HEK293T (cell line): ENCODE data around the gene BCL2L11.
"Not testable (repeated sequence)": the region's sequence is repeated elsewhere in the genome, so short reads cannot be mapped to it uniquely, and the experiment has no call there.

Experiments used
- CTCF ChIA-PET: fragments of 350-600 bp; formaldehyde crosslinking; extraction: SDS; loops from one replicate; lab custom pipeline; 2021; ENCODE audit warnings: antibody characterized with exemption, inconsistent platforms; lab: Yijun Ruan, JAX
- POLR2A ChIA-PET: fragments of 350-600 bp; formaldehyde crosslinking; extraction: SDS; loops from one replicate; lab custom pipeline; 2020; ENCODE audit warnings: antibody characterized with exemption, inconsistent platforms; lab: Yijun Ruan, JAX
- DNase-seq: peaks from one replicate; pipeline ENCODE4 v3.0.0; 2012; ENCODE audit warnings: mixed read lengths; ENCODE audit errors: extremely low spot score
- ARNT ChIP-seq: fragments of 450-650 bp; IDR thresholded peaks from 2 replicates; pipeline ENCODE4 v1.6.1; 2017; ENCODE audit warnings: mild to moderate bottlenecking
- BHLHE40 ChIP-seq: fragments of 450-650 bp; IDR thresholded peaks from 2 replicates; pipeline ENCODE4 v1.6.1; 2016; ENCODE audit warnings: mild to moderate bottlenecking, moderate library complexity, borderline replicate concordance
- CTBP1 ChIP-seq: fragments of 450-650 bp; IDR thresholded peaks from 2 replicates; pipeline ENCODE4 v1.6.1; 2016; ENCODE audit warnings: borderline replicate concordance
- ELF4 ChIP-seq: fragments of 450-650 bp; IDR thresholded peaks from 2 replicates; pipeline ENCODE4 v1.6.1; 2017; ENCODE audit warnings: antibody characterized with exemption
- FOXA1 ChIP-seq: fragments of 450-650 bp; IDR thresholded peaks from 2 replicates; pipeline ENCODE4 v1.6.1; 2016; ENCODE audit warnings: mild to moderate bottlenecking
- FOXK2 ChIP-seq: fragments of 450-650 bp; IDR thresholded peaks from 2 replicates; pipeline ENCODE4 v1.6.1; 2016; ENCODE audit warnings: mild to moderate bottlenecking
- FOXM1 ChIP-seq: fragments of 450-650 bp; IDR thresholded peaks from 2 replicates; pipeline ENCODE4 v1.6.1; 2017; ENCODE audit warnings: mild to moderate bottlenecking, borderline replicate concordance
- HDGF ChIP-seq: fragments of 450-650 bp; IDR thresholded peaks from 2 replicates; pipeline ENCODE4 v1.6.1; 2017; ENCODE audit warnings: antibody characterized with exemption, borderline replicate concordance
- L3MBTL2 ChIP-seq: fragments of 450-650 bp; conservative IDR thresholded peaks from 2 replicates; pipeline ENCODE4 v1.6.1; 2016; ENCODE audit warnings: mild to moderate bottlenecking
- LEF1 ChIP-seq: fragments of 450-650 bp; IDR thresholded peaks from 2 replicates; pipeline ENCODE4 v1.6.1; 2017; ENCODE audit warnings: mild to moderate bottlenecking, borderline replicate concordance
- NFRKB ChIP-seq: fragments of 450-650 bp; IDR thresholded peaks from 2 replicates; pipeline ENCODE4 v1.6.1; 2016; ENCODE audit warnings: mild to moderate bottlenecking, moderate library complexity
- PKNOX1 ChIP-seq: fragments of 450-650 bp; IDR thresholded peaks from 2 replicates; pipeline ENCODE4 v1.6.1; 2016
- SP1 ChIP-seq: fragments of 450-650 bp; IDR thresholded peaks from 2 replicates; pipeline ENCODE4 v1.6.1; 2017
- SUZ12 ChIP-seq: fragments of 450-650 bp; IDR thresholded peaks from 2 replicates; pipeline ENCODE4 v1.6.1; 2016; ENCODE audit warnings: mild to moderate bottlenecking
- TARDBP ChIP-seq: fragments of 450-650 bp; IDR thresholded peaks from 2 replicates; pipeline ENCODE4 v1.6.1; 2016
- ZNF384 ChIP-seq: fragments of 450-650 bp; IDR thresholded peaks from 2 replicates; pipeline ENCODE4 v1.6.1; 2016

The BCL2L11 gene

GRCh38 chr2:111120253-111121027 is at the start of gene BCL2L11:
Gene BCL2L11 (plus strand): TSS chr2:111120914. CDS start chr2:111123746, 2,832 bp downstream.
- peak; percentile 91 for DNase-seq
- ChIA-PET POLR2A (interaction anchor here (0.6 to 1.7 kb wide), 10 partner anchors 8 to 763 kb away, joined by 3 to 10 read pairs (median 4); partner anchors contain the start of gene ANAPC1), CTCF (interaction anchor here (0.6 kb wide), 1 partner anchor 586 kb away, joined by 3 read pairs; no protein-coding TSS in a partner anchor)
- TF ChIP-seq HDGF, result no peak
- no peak for TF ChIP-seq BHLHE40
- no peak for TF ChIP-seq SP1
- TF ChIP-seq TARDBP, result no peak
- peak; percentile 83; the same call in 1 of the 2 replicates for TF ChIP-seq LEF1
- peak; percentile 63; the same call in 1 of the 2 replicates for TF ChIP-seq CTBP1
- TF ChIP-seq L3MBTL2, result peak; percentile 90
- peak; percentile 42; the same call in 1 of the 2 replicates for TF ChIP-seq ARNT
- TF ChIP-seq NFRKB, result no peak

- ChIA-PET CTCF (no interaction called here), POLR2A (interaction anchor here (1.0 kb wide), 1 partner anchor 49 kb away, joined by 3 read pairs; the partner anchor contains the start of gene BCL2L11)
- no peak for DNase-seq
- TF ChIP-seq SUZ12, result no peak
- TF ChIP-seq ELF4, result no peak
- TF ChIP-seq TARDBP, result no peak
These were observed 49.0 kb upstream of the BCL2L11 start for GRCh38 chr2:111071600-111072171.

- ChIA-PET CTCF (no interaction called here), POLR2A (no interaction called here)
- DNase-seq, result no peak
- TF ChIP-seq NFRKB (no peak), HDGF (no peak), LEF1 (no peak), ZNF384 (no peak), TARDBP (no peak), SUZ12 (no peak), CTBP1 (no peak), BHLHE40 (no peak), FOXM1 (no peak), ARNT (no peak), SP1 (no peak), L3MBTL2 (no peak), FOXA1 (no peak), ELF4 (no peak), FOXK2 (no peak), PKNOX1 (no peak)
These were observed 48.4 kb upstream of the BCL2L11 start for GRCh38 chr2:111072220-111072871.

GRCh38 chr2:111082659-111083058 is 38.1 kb upstream of the BCL2L11 start:
- DNase-seq, POLR2A ChIA-PET, CTCF ChIA-PET: not testable (repeated sequence)

GRCh38 chr2:111091811-111092211 is 28.9 kb upstream of the BCL2L11 start:
- ChIA-PET POLR2A (no interaction called here), CTCF (no interaction called here)
- no peak for DNase-seq

GRCh38 chr2:111094691-111095090 is 26.0 kb upstream of the BCL2L11 start:
- TF ChIP-seq BHLHE40, result no peak
- TF ChIP-seq FOXK2, result no peak
- TF ChIP-seq PKNOX1, result no peak
- no peak for TF ChIP-seq NFRKB
- no peak for TF ChIP-seq FOXA1
- TF ChIP-seq ELF4, result no peak
- TF ChIP-seq SP1, result no peak
- TF ChIP-seq TARDBP, result no peak
- no peak for TF ChIP-seq CTBP1
- TF ChIP-seq HDGF, result no peak
- TF ChIP-seq LEF1, result no peak
- TF ChIP-seq SUZ12, result no peak
- TF ChIP-seq ARNT, result no peak
- no peak for TF ChIP-seq L3MBTL2
- no peak for TF ChIP-seq ZNF384
- TF ChIP-seq FOXM1, result no peak
- no peak for DNase-seq
- CTCF ChIA-PET, result interaction anchor here (0.9 kb wide), 1 partner anchor 262 kb away, joined by 3 read pairs; no protein-coding TSS in a partner anchor
- POLR2A ChIA-PET, result no interaction called here

More at GRCh38 chr2:111091811-111092211, 28.9 kb upstream of the BCL2L11 start:
- no peak for TF ChIP-seq NFRKB
- TF ChIP-seq CTBP1, result no peak
- TF ChIP-seq ZNF384, result no peak
- no peak for TF ChIP-seq FOXA1
- TF ChIP-seq FOXM1, result no peak
- no peak for TF ChIP-seq SP1
- TF ChIP-seq FOXK2, result no peak
- no peak for TF ChIP-seq ARNT
